ENCODE results near the gene RASD1.

Gene RASD1

DNA sequence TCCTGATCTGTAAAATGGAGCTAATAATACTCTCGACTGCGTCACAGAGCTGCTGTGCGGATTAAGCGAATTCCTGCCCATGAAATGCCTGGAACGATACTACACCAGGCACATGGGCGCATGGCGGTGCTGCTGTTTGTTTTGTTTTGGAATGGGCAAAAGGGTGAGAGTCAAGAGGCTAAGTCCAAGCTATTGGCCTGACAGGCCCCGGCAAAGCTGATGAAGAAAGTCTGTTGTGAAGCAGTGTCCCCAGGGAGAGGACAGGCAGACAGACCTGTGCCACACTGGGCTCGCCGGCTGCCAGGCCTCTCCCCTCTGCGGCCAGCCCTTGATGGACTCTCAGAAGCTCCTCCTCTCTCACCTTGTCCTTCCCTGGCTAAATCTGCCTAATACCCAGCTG, 31.3 kb upstream of the RASD1 start:
- no peak for DNase-seq (ENCODE audit: low spot score)

- DNase-seq (ENCODE audit: low spot score), result no peak
Measured at GRCh38 chr17:17526369-17526768, 30.2 kb upstream of the RASD1 start.

- no peak for DNase-seq (ENCODE audit: low spot score)
Measured at GRCh38 chr17:17525956-17526355, 29.8 kb upstream of the RASD1 start.

- no peak for DNase-seq (ENCODE audit: low spot score)
Measured at GRCh38 chr17:17525311-17525710, 29.1 kb upstream of the RASD1 start.

DNA sequence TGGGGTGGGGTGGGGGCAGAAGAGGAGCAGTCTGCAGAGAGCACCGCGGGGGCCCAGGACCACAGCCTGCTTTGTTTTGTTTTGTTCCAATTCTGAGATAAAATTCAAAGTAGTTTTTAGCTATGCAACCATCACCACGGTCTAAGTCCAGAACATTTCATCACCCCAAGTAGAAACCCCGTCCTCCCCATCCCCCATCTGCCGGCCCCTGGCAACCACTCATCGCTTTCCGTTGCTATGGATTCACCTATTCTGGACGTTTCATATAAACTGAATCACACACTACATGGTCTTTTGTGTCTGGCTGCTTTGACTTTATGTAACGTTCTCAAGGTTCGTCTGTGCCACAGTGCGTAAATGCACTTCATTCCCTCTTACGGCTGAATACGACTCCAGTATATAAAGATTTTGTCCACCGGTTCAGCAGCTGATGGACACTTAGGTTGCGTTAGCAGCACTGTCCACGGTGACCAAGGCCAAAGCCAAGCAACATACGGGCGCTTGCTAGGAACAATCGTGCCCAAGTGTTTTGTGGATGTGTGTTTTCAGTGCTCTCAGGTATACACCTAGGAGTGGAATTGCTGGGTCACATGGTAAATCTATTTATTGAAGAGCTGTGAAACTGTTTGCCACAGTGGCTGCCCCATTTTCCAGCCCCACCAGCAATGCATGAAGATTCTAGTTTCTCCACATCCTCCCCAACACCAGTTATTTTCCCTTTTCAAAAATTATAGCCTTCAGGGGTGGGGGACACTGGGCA, 27.7 kb upstream of the RASD1 start:
- no peak for DNase-seq (ENCODE audit: low spot score)

DNA sequence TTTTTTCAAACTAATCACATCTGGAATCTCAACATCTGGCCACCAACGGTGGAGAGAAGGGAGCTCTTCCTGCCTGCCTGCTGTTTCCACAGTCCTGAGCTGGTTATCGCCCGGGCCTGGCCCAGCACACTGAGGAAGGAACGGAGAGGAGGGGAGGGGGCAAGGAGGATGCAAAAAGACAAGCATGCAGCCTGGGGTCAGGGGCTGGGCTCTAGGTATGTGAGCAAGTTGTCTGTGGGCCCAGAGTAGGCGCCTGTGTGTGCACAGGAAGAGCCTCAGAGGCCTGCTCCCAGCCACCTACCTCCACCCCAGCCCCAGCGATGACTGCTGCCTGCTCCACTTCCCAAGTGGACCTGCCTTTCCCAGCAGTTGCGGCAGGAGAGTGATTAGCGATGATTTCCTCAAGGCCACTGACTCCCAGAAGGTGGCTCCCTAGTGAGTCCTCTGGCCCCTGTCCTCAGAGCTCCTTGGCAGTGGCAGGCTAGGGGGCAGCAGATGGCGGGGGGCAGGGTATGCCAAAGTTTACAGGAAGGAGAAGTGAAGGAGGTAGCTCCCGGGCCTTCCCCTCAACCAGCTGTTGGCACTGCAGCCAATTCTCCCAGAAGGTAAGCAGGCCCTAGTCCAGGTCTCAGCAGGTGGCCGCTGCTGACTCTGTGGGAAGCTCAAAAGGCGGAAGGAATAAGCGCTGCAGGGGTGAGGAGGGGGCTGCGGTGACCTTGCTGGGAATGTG, 27.0 kb upstream of the RASD1 start:
- DNase-seq (ENCODE audit: low spot score), result no peak

DNA sequence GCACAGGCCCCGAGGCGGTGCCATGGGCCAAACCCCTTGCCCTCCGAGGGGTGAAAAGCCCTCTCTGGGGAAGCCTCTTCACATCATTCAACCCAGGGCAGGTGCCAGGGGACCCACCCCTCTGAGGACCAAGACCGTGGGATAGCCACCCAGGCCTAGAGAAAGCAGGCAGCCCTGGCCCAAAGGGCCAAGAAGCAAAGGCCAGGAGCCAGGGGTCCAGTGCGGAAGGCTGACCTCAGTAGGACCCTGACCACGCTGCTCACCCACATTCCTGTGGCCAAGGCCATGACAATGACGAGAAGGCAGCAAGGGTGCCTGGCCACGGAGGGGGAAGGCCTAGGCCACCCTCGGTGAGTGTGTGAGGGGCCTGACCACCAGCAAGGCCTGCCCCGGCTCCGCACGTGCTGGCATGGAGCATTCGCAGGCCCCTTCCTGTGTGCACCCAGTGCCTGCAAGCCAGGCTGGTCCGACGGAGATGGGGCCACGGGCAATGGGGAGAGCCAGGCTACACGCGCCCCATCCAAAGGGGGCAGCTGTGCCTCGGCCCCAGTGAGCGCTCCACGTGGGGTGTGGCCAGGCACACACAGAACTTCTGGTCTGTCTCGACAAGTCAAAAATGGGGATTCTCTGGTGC, 24.5 kb upstream of the RASD1 start:
- DNase-seq (ENCODE audit: low spot score), result no peak

DNA sequence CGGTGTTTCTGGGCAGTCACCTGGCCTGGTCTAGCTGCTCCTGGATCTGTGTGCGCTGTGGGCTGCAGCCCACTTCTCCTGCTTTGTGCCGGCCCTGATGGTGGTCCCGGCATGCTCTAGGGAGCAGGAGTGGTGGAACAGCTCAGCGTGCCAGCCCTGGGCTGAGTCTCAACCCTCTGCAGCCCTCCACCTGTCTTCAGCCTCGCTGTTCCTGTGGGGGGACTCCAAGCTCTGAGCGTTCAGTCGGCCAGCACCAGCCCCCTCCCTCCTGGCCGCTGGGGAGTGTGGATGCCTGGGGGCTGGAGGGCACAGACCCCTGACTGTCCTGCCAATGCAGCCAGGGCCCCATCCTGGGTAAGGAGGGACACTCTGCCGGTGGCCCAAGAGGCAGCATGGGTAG, 23.7 kb upstream of the RASD1 start:
- DNase-seq (ENCODE audit: low spot score), result no peak

DNA sequence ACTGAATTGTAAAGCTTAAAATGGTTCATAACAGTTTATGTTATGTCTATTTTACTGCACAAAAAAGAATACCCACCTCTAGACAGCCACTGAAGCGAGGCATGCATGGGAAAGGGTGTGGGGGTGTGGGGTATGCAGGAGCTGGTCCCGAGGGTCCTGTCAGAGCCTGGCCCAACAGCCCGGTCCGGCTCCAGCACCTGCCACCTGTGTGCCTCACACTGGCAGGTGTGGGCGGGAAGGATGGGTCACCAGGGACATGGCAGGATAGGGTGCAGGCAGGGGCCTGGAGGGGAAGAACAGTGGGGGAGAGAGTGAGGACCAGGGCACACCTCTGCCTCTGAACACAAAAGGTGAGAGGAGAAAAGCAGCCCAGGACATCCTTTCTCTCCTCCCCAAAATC, 22.8 kb upstream of the RASD1 start:
- DNase-seq (ENCODE audit: low spot score), result no peak

DNA sequence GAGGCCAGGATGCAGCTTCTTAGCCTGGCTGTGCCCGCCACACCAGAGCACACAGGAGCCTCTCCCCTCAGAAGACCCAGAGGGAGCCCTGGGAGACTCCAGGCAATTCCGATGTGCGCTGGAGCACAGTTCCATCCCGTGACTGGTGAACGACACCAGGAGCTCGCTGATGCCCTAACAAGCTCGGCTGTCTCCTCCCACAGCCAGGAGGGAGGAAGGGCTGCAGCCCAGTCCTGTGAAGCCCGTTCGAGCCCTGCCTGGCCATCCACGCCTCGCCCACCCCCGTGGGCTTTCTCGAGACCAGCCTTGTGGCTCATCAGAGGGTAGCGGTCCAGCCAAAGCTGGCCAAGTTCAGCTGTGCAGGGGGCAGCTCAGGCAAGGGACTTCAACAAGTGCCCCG, 21.8 kb upstream of the RASD1 start:
- no peak for DNase-seq (ENCODE audit: low spot score)

DNA sequence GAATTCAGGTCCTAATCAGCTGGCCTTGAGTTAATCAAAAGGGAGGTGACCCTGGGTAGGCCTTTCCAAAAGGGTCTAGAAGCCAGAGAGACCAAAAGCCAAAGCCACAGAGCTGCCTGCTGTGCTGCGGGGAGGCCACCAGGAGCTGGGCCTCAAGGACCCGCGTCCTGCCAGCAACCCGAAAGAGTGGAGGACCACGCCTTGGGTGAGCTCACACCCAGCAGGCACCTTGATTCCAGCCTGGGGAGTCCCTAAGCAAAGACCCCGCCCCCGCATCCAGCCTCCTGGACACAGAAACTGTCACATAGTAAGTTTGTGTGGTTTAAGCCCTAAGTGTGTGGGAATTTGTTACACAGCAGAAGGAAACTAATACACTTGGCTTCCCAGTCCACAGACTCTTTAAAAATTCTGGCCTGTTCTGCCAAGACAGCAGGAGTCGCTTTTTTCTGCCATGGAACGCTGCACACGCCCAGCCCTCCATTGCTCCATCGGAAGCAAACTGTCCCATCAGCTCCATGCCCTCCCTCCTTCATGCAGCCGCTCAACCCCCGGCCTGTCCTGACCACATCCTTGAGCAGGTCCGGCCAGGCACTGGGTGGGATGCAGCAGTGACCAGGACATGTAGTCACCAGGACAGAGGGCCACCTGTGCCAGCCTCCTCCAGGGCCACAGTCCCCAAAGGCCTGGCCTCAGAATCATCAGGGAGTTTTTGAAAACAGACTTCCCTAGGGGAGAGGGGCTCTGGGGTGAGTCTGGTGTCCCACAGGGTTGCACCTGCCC, 20.9 kb upstream of the RASD1 start:
- no peak for DNase-seq (ENCODE audit: low spot score)

DNA sequence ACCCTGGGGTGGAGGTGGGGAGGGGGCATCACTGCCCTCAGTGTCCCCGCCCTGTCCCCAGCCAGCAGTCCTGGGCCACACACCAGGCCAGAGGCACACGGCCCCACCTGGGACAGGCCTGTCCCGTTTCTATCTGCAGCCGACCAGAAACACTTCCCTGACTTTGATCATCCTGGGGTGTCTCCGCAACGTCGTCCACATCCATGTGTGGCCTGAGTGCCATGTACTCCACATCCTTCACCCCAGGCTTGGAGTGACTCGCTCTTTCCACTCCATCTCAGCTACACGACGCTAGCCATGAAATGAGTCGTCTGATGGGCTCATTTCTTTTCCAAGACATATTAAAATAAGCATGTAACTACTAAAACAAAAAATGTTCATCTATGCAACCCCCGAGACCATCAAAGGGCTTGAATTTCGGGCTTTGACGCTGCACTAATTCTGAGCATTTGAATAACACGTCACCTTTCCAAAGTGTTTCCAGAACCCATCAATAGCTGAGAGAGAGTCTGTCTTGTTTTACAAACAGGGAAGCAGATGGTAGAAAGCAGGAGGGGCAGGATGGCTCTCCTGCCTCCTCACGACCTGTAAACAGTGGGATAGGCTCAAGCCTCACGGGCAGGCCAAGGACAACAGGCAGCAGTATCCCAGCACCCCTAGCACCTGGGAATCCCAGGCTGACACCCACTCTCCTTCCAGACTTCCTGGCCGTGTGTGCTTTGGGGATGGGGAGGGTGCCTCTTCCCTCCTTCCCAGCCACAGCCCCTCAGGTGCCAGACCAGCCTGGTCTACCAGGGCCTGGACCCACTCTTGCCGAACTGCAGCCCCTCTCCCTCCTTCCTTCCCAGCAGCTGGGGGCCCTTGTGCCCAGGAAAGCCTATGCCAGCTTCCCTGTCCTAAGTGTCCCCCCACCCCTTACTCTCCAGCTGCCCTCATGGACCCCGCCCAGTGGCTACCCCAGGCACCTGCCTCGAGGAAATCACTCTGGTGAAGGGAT, 20.0 kb upstream of the RASD1 start:
- DNase-seq (ENCODE audit: low spot score), result no peak

DNA sequence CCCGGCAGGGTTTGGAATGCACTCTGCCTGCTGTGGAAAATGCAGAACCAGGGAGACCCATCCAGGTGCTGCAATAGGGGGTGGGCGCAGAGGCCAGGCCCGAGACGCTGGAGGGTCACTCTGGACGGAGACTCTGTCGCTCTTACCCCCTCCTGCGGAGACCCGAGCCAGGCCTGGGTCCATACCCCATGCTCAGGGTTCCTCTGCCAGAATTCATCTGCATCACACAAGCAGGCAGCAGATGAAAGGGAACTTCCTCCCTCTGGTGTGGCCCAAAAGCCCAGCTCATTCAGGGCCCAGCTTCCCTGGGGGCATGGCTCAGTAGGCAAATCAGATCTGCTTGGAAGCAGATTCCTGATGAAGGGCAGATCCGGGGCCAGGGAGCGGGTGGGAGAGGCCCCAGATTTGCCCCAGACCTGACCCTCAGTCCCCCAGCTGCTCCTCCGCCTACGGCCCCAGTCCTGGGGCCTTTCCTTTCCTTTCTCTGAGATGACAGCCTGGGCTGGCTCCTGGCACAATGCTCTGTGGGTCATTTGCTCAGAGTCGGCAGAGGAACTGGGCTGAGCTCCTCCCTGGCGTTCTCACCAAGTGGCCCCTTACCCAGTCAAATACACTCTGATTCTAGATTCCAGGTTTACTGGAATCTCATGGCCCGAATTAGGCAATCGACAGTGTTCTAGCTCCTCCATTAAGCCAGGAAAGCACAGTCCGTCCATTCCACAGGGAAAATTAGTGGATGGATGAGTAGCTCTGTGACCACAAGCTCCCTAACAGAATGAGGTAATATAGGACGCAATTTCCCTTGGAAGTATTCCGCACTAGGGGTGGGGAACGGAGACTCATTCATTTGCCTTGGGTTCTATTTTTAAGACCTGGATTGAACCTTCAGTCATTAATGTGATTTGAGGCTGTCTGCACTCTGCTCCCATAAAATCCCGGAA, 19.1 kb upstream of the RASD1 start:
- no peak for DNase-seq (ENCODE audit: low spot score)

- DNase-seq (ENCODE audit: low spot score), result no peak
Measured at GRCh38 chr17:17514361-17514992, 18.3 kb upstream of the RASD1 start.

DNA sequence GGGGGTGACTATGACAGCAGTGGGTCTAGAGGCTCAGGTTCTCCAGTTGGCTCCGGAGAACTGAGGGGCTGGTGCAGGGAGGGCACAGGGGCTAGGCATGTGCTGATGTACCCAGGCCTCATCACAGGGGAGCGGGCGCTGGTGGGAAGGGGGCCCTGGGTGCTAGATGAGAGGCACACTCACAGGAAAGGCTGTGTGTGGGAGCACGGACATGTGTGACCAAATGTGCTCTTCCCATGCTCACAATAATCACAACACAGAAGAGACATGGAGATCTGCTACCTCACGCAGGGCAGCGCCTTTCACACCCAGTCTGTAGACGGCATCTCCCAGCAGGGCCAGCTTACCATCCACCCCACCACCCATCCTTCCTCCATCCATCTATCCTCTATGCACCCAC, 17.4 kb upstream of the RASD1 start:
- no peak for DNase-seq (ENCODE audit: low spot score)

DNA sequence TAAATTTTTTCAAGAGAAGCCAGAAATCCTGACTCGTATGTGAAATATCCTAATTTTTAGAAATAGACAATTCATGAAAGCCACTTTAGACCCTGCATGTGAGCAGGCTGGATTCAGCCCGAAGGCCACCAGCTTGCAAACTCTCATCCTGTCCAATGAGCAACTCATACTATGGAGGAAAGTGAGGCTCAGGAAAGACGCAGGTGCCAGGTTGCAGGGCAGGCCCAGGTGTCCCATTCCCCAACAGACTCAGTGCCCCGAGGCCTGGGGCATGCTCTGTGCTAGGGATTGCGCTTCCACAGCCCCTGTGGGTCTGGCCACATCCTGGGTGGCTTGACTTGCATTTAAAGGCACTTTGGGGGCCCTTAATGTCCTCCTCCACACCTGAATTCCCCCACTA, 16.7 kb upstream of the RASD1 start:
- DNase-seq (ENCODE audit: low spot score), result no peak

DNA sequence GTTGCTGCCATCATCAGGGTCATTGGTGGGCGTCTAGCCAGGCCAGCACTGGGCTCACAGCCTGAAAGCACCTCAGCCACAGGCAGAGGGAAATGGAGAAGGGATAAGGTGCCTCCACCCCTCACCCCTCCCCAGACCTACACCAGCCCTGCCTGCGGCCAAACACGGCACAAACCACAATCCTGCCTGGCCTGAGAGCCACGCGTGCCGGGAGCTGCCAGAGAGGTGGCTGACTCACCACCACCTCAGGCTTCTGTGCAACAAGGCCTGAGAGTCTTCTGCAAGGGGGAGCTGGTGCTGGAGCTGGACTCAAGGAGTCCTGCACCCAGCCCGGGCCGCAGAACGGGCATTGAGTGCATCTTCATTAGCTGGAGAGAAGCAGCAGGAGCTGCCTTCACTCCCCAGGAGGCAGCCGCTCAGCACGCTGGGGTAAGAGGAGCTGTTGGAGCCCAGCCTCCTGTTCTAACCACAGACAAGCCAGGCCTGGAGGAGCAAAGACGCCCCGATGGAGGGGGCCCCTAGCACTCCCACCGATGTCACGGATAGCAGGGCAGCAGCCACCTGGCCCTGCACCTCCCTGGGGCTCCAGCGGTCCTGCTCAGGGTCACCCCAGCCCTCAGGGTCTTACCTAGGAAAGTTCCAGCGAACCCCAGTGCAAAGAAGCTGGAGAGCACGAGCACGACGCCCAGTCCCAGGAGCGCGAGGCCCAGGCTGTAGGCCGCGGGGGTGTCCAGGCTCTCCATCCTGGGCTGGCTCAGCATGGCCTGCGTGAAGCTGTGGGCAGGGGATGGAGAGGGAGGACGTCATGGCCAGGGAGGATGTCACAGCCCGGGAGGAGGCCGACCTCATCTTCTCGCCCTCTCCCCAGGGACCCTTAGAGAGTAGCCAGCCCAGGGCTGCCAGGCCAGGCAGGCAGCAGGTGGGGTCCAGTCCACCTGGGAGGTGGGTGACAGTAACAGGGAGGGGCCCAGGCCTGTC, 16.0 kb upstream of the RASD1 start:
- DNase-seq (ENCODE audit: low spot score), result no peak

GRCh38 chr17:17511293-17511741, 15.1 kb upstream of the RASD1 start:
- no peak for DNase-seq (ENCODE audit: low spot score)
